HepG2 (cell line): ENCODE results near the gene KSR1. TPM values are rescaled to one million over a fixed set of nuclear protein-coding genes. Genes with fewer than 3 reads are reported as not detected.

ENCODE experiments used
- ELF4 ChIP-seq: sonication (generic); formaldehyde crosslinking; IDR thresholded peaks from 2 replicates; pipeline ENCODE4 v1.5.0; 2020; ENCODE audit warnings: missing genetic modification reagents, mild to moderate bottlenecking, moderate library complexity, borderline replicate concordance
- FIP1L1 ChIP-seq: fragments of 200-400 bp; formaldehyde crosslinking; IDR thresholded peaks from 2 replicates; pipeline ENCODE4 v1.6.1; 2018; ENCODE audit warnings: low read depth, mild to moderate bottlenecking, low read length, moderate library complexity, borderline replicate concordance; ENCODE audit not compliant: insufficient read depth
- GATA4 ChIP-seq: sonication (generic); IDR thresholded peaks from 2 replicates; pipeline ENCODE4 v1.6.1; 2016; ENCODE audit warnings: antibody characterized with exemption, low read depth, borderline replicate concordance
- KDM3A ChIP-seq: IDR thresholded peaks from 2 replicates; pipeline ENCODE4 v1.6.1; 2018; ENCODE audit warnings: low read depth, missing compliant biosample characterization
- MYNN ChIP-seq: sonication (generic); formaldehyde crosslinking; IDR thresholded peaks from 2 replicates; pipeline ENCODE4 v1.4.0; 2020; ENCODE audit warnings: mild to moderate bottlenecking, low read depth, missing genetic modification reagents
- NFRKB ChIP-seq: fragments of 450-650 bp; IDR thresholded peaks from 2 replicates; pipeline ENCODE4 v1.6.1; 2017
- SNAI1 ChIP-seq: sonication (generic); formaldehyde crosslinking; IDR thresholded peaks from 2 replicates; pipeline ENCODE4 v1.5.0; 2020; ENCODE audit warnings: mild to moderate bottlenecking, missing genetic modification reagents, borderline replicate concordance
- STAG1 ChIP-seq: sonication (generic); formaldehyde crosslinking; IDR thresholded peaks from 2 replicates; pipeline ENCODE4 v1.4.0; 2020; ENCODE audit warnings: missing genetic modification reagents
- TBL1XR1 ChIP-seq: fragments of 150-350 bp; IDR thresholded peaks from 2 replicates; pipeline ENCODE4 v1.6.1; 2014; ENCODE audit warnings: borderline replicate concordance, low read length; ENCODE audit not compliant: partially characterized antibody
- ZNF101 ChIP-seq: sonication (generic); formaldehyde crosslinking; IDR thresholded peaks from 2 replicates; pipeline ENCODE4 v1.4.0; 2020; ENCODE audit warnings: mild to moderate bottlenecking, low read depth, missing genetic modification reagents, borderline replicate concordance
- polyA plus RNA-seq, 8 experiments: library from polyadenylated mRNA; depleted of rRNA in 3 of 8; stranded (reverse) in 7 of 8; unstranded in 1 of 8; fragments of >200 nt; fragmentation: Illumina TruSeq in 4 of 8; extraction: Trizol in 4 of 8; gene quantifications; 2 replicates each; pipeline versions ENCODE4 v1.2.1 to v1.2.3, GENCODE V29; 2011 to 2016; ENCODE audit warnings: low read depth in 4 of 8, missing spikeins in 1 of 8, mixed read lengths in 1 of 8; ENCODE audit not compliant: insufficient read depth in 1 of 8
- total RNA-seq, 5 experiments: library from RNA; depleted of rRNA; stranded (reverse); fragments of >200 nt; fragmentation: Illumina TruSeq; extraction: Trizol; gene quantifications; 2 replicates each; pipeline ENCODE4 v1.2.3, GENCODE V29; 2016; ENCODE audit warnings: low read depth in 1 of 5
- TF ChIP-seq, protein P1 (sequence below): sonication (generic); formaldehyde crosslinking; IDR thresholded peaks from 2 replicates; pipeline ENCODE4 v1.5.0; 2020; ENCODE audit warnings: missing genetic modification reagents
- TF ChIP-seq, protein P2 (sequence below): sonication (generic); formaldehyde crosslinking; IDR thresholded peaks from 2 replicates; pipeline ENCODE4 v1.9.0; 2022; ENCODE audit warnings: missing genetic modification reagents, mild to moderate bottlenecking, borderline replicate concordance
- TF ChIP-seq, protein P3 (sequence below): sonication (generic); formaldehyde crosslinking; IDR thresholded peaks from 2 replicates; pipeline ENCODE4 v1.4.0; 2020; ENCODE audit warnings: missing genetic modification reagents, borderline replicate concordance
- TF ChIP-seq, protein P4 (sequence below), 2 experiments: fragments of 450-650 bp in 1 of 2; sonication (generic) in 1 of 2; formaldehyde crosslinking; IDR thresholded peaks; 2 replicates each; pipeline versions ENCODE4 v1.5.0 to v1.8.0; 2020 to 2022; ENCODE audit warnings: mild to moderate bottlenecking in 1 of 2, missing genetic modification reagents in 1 of 2
- TF ChIP-seq, protein P5 (sequence below): sonication (generic); formaldehyde crosslinking; IDR thresholded peaks from 2 replicates; pipeline ENCODE4 v1.5.0; 2020; ENCODE audit warnings: missing genetic modification reagents

Gene KSR1
- total and polyA plus RNA-seq, 2 of the 13 experiments (the other 11 are each of a cell fraction or from before 2014, with no cell fraction given), result 10.1 to 16.6 TPM

DNA sequence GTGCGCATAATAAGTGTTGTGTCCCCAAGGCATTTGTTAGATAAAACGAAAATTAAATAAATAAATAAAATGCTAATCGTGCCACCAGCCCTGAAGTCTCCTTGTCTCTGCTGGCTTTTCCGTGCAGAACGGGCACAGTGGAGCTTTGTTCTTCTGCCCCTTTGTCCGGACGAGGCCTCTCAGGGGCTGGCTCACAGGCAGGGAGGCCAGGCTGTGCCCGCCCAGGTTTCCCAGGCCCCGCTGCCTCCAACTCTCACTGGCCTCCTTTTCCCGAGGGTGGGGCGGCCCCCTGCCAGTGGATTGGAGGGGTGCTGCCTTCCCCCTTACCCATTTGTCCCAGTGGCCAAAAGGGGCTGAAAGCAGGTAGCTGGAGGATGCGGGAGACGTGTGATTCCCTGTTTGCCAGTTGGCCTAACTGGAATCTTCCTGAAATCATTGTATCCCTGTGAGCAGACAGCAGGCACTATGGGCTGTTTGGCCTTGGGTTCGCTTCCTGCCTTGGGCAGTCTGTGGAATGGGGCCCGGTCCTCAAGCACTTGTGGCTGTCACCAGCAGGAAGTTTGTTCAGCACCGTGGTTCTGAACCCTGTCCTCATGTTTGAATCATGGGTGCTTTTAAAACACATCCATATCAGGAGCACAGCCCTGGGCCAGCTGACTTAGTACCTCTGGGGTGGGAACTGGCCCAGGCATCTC, 64.4 kb downstream of the KSR1 start (continued):
- TF ChIP-seq, protein P1, sequence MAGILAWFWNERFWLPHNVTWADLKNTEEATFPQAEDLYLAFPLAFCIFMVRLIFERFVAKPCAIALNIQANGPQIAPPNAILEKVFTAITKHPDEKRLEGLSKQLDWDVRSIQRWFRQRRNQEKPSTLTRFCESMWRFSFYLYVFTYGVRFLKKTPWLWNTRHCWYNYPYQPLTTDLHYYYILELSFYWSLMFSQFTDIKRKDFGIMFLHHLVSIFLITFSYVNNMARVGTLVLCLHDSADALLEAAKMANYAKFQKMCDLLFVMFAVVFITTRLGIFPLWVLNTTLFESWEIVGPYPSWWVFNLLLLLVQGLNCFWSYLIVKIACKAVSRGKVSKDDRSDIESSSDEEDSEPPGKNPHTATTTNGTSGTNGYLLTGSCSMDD (CRISPR knock-in tag), result no peak
- no peak for TF ChIP-seq ZNF101 (CRISPR knock-in tag)
- TF ChIP-seq STAG1 (CRISPR knock-in tag), result no peak
- no peak for TF ChIP-seq GATA4
- TF ChIP-seq, protein P2, sequence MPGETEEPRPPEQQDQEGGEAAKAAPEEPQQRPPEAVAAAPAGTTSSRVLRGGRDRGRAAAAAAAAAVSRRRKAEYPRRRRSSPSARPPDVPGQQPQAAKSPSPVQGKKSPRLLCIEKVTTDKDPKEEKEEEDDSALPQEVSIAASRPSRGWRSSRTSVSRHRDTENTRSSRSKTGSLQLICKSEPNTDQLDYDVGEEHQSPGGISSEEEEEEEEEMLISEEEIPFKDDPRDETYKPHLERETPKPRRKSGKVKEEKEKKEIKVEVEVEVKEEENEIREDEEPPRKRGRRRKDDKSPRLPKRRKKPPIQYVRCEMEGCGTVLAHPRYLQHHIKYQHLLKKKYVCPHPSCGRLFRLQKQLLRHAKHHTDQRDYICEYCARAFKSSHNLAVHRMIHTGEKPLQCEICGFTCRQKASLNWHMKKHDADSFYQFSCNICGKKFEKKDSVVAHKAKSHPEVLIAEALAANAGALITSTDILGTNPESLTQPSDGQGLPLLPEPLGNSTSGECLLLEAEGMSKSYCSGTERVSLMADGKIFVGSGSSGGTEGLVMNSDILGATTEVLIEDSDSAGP (CRISPR knock-in tag), result peak; percentile 40
- TF ChIP-seq, protein P3, sequence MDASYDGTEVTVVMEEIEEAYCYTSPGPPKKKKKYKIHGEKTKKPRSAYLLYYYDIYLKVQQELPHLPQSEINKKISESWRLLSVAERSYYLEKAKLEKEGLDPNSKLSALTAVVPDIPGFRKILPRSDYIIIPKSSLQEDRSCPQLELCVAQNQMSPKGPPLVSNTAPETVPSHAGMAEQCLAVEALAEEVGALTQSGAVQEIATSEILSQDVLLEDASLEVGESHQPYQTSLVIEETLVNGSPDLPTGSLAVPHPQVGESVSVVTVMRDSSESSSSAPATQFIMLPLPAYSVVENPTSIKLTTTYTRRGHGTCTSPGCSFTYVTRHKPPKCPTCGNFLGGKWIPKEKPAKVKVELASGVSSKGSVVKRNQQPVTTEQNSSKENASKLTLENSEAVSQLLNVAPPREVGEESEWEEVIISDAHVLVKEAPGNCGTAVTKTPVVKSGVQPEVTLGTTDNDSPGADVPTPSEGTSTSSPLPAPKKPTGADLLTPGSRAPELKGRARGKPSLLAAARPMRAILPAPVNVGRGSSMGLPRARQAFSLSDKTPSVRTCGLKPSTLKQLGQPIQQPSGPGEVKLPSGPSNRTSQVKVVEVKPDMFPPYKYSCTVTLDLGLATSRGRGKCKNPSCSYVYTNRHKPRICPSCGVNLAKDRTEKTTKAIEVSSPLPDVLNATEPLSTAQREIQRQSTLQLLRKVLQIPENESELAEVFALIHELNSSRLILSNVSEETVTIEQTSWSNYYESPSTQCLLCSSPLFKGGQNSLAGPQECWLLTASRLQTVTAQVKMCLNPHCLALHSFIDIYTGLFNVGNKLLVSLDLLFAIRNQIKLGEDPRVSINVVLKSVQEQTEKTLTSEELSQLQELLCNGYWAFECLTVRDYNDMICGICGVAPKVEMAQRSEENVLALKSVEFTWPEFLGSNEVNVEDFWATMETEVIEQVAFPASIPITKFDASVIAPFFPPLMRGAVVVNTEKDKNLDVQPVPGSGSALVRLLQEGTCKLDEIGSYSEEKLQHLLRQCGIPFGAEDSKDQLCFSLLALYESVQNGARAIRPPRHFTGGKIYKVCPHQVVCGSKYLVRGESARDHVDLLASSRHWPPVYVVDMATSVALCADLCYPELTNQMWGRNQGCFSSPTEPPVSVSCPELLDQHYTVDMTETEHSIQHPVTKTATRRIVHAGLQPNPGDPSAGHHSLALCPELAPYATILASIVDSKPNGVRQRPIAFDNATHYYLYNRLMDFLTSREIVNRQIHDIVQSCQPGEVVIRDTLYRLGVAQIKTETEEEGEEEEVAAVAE (CRISPR knock-in tag), result no peak
- TF ChIP-seq KDM3A (CRISPR knock-in tag), result no peak
- no peak for TF ChIP-seq NFRKB
- no peak for TF ChIP-seq FIP1L1
- TF ChIP-seq, protein P4, sequence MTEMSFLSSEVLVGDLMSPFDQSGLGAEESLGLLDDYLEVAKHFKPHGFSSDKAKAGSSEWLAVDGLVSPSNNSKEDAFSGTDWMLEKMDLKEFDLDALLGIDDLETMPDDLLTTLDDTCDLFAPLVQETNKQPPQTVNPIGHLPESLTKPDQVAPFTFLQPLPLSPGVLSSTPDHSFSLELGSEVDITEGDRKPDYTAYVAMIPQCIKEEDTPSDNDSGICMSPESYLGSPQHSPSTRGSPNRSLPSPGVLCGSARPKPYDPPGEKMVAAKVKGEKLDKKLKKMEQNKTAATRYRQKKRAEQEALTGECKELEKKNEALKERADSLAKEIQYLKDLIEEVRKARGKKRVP (CRISPR knock-in tag; IDR thresholded peaks at IDR 0.05), result no peak
- TF ChIP-seq SNAI1 (CRISPR knock-in tag), result 0 out of 2 replicates have a peak, but pooled peaks have one; percentile 35
- no peak for TF ChIP-seq TBL1XR1
- no peak for TF ChIP-seq ELF4 (CRISPR knock-in tag)
- TF ChIP-seq MYNN (CRISPR knock-in tag), result no peak
- TF ChIP-seq, protein P5, sequence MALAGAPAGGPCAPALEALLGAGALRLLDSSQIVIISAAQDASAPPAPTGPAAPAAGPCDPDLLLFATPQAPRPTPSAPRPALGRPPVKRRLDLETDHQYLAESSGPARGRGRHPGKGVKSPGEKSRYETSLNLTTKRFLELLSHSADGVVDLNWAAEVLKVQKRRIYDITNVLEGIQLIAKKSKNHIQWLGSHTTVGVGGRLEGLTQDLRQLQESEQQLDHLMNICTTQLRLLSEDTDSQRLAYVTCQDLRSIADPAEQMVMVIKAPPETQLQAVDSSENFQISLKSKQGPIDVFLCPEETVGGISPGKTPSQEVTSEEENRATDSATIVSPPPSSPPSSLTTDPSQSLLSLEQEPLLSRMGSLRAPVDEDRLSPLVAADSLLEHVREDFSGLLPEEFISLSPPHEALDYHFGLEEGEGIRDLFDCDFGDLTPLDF (CRISPR knock-in tag), result no peak
